BE2C (cell line): Measurements from ENCODE around the gene ASTL.

ENCODE experiments used
- DNase-seq: peaks from one replicate; pipeline ENCODE4 v3.0.0-alpha.2; 2020
- H3K27me3 ChIP-seq: fragments of 250-450 bp; sonication (Bioruptor Pico); 2 replicates; pipeline ENCODE4 v1.5.1; 2020; ENCODE audit warnings: mild to moderate bottlenecking
- H3K36me3 ChIP-seq: fragments of 250-450 bp; sonication (Bioruptor Pico); 2 replicates; pipeline ENCODE4 v1.5.1; 2020; ENCODE audit warnings: mild to moderate bottlenecking
- H3K4me1 ChIP-seq: fragments of 250-450 bp; sonication (Bioruptor Pico); 2 replicates; pipeline ENCODE4 v1.5.1; 2020
- H3K4me3 ChIP-seq: 2 replicates; pipeline ENCODE4 v1.5.1; 2011; ENCODE audit warnings: low read depth, low read length
- H3K9me3 ChIP-seq: fragments of 250-450 bp; sonication (Bioruptor Pico); 2 replicates; pipeline ENCODE4 v1.5.1; 2020
- TF ChIP-seq, protein P1 (sequence below): IDR thresholded peaks from 2 replicates; pipeline ENCODE4 v1.5.1; 2012; ENCODE audit warnings: mild to moderate bottlenecking, low read depth, low read length

The ASTL gene

DNA sequence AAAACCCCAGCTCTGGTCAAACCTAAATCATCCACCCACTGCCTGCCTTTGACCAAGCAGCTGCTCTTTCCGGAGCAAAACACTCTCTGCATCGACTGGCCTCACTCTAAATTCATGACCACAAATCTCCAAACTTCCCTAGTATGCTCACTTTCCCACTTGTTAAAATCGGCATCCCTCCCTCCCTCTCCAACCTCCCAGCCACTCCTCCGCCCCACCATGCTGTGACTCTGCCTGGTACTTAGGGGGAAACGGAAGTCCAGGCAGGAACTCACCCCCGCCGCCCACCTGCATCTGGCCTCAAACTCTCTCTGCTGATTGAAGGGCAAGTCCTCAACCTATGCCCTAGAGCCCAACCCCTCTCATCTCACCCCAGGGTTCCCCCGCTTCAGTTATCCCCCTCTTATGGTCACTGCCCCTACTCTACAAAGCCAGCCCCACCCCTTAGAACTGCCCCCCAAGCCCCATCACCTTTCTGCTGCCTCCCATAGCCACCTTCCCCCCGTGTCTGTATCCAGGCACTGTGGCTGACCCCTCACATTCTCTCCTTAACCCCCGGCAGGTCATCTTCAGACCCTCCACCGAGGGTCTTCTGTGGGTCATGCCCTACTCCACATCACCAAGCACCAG is 18.1 kb downstream of the ASTL start:
- no peaks in the 10 kb centered on the region for H3K27me3 ChIP-seq
- no peaks in the 10 kb centered on the region for H3K9me3 ChIP-seq
- no peak overlapping the region for H3K4me3 ChIP-seq
- TF ChIP-seq, protein P1, sequence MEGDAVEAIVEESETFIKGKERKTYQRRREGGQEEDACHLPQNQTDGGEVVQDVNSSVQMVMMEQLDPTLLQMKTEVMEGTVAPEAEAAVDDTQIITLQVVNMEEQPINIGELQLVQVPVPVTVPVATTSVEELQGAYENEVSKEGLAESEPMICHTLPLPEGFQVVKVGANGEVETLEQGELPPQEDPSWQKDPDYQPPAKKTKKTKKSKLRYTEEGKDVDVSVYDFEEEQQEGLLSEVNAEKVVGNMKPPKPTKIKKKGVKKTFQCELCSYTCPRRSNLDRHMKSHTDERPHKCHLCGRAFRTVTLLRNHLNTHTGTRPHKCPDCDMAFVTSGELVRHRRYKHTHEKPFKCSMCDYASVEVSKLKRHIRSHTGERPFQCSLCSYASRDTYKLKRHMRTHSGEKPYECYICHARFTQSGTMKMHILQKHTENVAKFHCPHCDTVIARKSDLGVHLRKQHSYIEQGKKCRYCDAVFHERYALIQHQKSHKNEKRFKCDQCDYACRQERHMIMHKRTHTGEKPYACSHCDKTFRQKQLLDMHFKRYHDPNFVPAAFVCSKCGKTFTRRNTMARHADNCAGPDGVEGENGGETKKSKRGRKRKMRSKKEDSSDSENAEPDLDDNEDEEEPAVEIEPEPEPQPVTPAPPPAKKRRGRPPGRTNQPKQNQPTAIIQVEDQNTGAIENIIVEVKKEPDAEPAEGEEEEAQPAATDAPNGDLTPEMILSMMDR: no peak
- DNase-seq: no peak
- H3K4me1 ChIP-seq: no peaks in the 10 kb centered on the region
- no peaks in the 10 kb centered on the region for H3K36me3 ChIP-seq

DNA sequence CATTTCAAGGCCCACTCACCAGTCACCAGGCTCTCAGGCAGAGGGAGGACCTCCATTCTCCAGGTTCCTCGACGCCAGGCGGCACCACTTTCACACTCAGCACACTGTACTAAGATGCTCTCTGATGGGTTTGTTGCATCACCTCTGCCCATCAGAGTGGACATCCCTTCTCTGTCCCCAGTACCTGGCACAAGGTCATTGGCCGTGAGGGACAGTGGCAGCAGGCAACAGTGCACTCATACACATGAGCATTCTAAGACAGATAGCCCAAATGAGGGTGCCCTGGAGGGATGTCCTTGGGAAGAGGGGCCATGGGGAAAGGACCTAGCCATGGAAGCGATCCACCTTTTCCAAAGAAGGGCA is 18.9 kb downstream of the ASTL start:
- Histone ChIP-seq H3K27me3 (no peaks in the 10 kb centered on the region), H3K4me3 (no peak overlapping the region), H3K36me3 (no peaks in the 10 kb centered on the region), H3K9me3 (no peaks in the 10 kb centered on the region), H3K4me1 (no peaks in the 10 kb centered on the region)
- no peak for DNase-seq
- TF ChIP-seq, protein P1: no peak

DNA sequence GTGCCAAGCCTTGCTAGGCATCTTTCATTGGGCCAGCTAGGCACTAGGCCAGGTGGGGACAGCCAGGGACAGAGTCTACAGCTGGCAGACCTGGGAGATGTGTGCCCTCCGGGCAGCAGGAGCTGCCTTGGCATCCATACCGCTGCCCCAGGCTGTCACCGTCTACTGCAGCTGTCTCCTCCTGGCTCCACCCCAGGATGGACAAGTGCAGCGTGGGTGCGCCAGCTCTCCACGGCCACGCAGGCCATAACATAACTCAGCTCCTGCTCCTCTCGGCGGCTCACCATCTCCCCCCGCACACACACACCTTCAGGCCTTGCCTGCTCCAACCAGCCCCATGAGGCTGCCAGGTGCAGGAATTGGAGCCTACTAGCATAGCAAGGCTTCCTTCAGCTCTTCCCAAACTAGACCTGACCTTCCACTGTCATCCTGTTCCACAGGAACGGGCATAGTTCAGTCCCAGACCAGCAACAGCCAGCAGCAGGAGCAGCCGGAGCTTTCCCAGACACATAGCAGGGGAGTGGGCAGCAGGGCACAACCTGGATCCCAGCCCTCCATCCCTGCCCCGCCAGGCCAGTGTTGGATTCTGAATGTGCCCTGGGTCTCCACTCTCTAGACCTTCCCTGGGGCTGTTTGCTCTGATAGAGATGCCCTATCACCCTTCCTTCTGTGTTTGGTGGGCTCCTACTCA is 19.5 kb downstream of the ASTL start:
- Histone ChIP-seq H3K27me3 (no peaks in the 10 kb centered on the region), H3K9me3 (no peaks in the 10 kb centered on the region), H3K4me3 (no peak overlapping the region), H3K36me3 (no peaks in the 10 kb centered on the region), H3K4me1 (no peaks in the 10 kb centered on the region)
- TF ChIP-seq, protein P1: no peak
- DNase-seq: no peak

DNA sequence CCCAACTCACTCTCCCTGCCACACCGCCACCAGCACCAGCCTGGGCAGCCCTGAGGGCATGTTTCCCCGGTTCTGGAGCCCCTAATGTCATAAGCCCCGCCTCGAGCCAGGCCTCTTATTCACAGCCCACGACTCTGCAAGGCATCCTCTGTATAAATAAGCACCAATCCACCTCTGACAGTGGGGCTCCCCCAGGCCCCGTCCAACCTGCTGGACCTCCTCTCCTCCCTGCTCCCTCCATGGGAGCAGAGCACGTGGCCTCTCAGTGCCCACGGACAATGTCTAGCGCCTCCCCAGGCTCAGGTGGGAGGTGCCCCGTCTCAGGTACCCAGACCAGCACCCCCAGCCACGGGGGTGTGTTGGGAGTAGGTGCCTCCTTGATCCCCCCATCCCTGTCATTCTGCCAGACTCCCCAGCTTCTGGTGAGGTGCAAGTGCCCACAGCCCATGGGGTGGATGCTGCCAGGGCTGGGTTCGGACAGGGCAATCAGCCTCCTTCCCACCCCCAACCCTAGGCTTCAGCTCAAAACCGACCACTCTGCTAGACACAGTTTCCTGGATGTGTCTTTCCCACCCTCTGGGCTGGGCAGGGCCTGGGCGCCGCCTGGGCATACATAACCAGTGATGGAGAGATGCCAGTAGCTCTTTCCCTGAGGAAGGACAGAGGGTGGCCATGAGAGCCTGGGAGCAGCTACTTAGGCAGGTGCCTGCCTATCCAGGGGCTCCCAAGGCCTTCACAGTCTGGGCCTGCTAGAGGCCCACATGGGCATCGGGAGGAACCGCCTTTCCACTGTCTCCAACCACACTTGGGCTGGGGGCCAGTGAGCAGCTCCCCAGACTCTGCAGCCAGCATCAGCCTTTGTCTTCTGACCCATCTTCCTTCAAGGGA is 20.4 kb downstream of the ASTL start:
- DNase-seq: peak; percentile 43
- no peaks in the 10 kb centered on the region for H3K4me1 ChIP-seq
- TF ChIP-seq, protein P1: no peak
- H3K36me3 ChIP-seq: no peaks in the 10 kb centered on the region
- H3K27me3 ChIP-seq: no peaks in the 10 kb centered on the region
- no peaks in the 10 kb centered on the region for H3K9me3 ChIP-seq
- no peak overlapping the region; the same call in 1 of the 2 replicates for H3K4me3 ChIP-seq

DNA sequence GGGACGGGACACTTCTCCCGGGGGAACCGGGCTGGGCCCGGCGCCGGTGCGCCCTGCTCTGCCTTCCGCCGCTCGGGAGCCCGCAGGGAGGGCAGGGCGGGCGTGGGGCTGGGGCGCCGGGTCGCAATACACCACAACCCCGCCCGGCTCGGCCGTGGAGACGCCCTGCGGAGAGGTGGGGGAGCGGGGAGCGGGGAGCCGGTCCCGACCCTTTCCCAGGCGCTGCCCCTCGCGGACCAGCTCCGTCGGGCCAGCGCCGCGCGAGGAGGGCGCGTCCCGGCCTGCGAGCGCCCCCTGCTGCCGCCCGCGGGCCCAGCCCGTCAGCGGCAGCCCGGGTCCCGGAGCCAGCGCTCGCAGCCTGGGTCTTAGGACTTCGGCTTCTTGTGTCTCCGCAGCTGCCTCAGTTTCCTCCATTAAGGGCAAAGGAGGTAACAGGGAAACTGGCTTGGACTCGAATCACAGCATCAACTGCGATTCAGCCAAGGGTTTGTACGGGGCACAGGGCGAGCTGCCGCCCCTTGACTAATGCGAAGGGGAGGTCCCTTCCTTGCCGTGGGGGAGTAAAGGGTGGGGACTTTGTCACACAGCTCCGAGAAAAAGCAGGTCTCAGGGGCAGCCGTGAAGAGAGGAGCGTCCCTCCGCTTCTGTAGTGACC is 21.3 kb downstream of the ASTL start:
- Histone ChIP-seq H3K4me1 (no peaks in the 10 kb centered on the region), H3K27me3 (no peaks in the 10 kb centered on the region), H3K9me3 (no peaks in the 10 kb centered on the region), H3K36me3 (no peaks in the 10 kb centered on the region), H3K4me3 (peak overlapping the region; percentile 47)
- TF ChIP-seq, protein P1: peak; percentile 27
- DNase-seq: peak; percentile 59
